ENCODE measurements around the gene PLSCR3. TPM values are rescaled to one million over a fixed set of nuclear protein-coding genes. Genes with fewer than 3 reads are reported as not detected.

The PLSCR3 gene
- total RNA-seq, 1 experiment from 2014 or later, result 31.5 TPM

- Histone ChIP-seq H4K5ac (ENCODE audit: insufficient read length, low read depth, low read length) (no peak overlapping the region), H3K9ac (ENCODE audit: extremely low read depth, insufficient read length, low read length) (no peak overlapping the region), H2BK15ac (ENCODE audit: low read depth, low read length) (no peak overlapping the region), H3K23me2 (ENCODE audit: insufficient read length, low read depth, low read length, poor library complexity, severe bottlenecking) (peaks cover 12% of the 10 kb centered on the region), H2BK20ac (ENCODE audit: low read depth, low read length, poor library complexity, severe bottlenecking) (no peak overlapping the region), H4K91ac (ENCODE audit: insufficient read length, low read depth, low read length) (no peak overlapping the region), H4K20me1 (ENCODE audit: control insufficient read depth, insufficient read depth, insufficient read length) (no peaks in the 10 kb centered on the region), H3K56ac (ENCODE audit: insufficient read length, low read depth, low read length) (no peak overlapping the region), H3K79me2 (ENCODE audit: insufficient read depth, low read length) (no peaks in the 10 kb centered on the region; the same call in 1 of the 2 replicates), H3K27ac (ENCODE audit: insufficient read length, low read depth, low read length) (no peak overlapping the region), H3K4ac (ENCODE audit: low read depth, low read length) (no peak overlapping the region), H3K14ac (ENCODE audit: insufficient read depth, low read length) (no peak overlapping the region), H2AFZ (ENCODE audit: low read length) (no peak overlapping the region), H2BK5ac (ENCODE audit: insufficient read length, low read length) (no peak overlapping the region), H4K8ac (replicated peaks; ENCODE audit: insufficient read length, low read depth, low read length) (no peak overlapping the region), H2BK12ac (ENCODE audit: insufficient read length, low read depth, low read length) (no peak overlapping the region), H3K4me1 (ENCODE audit: insufficient read depth, low read length) (0 out of 2 replicates have a peak, but pooled peaks cover 2% of the 10 kb centered on the region), H3T11ph (ENCODE audit: low read length) (no peak overlapping the region), H3K9me3 (ENCODE audit: control insufficient read depth, low read depth, low read length) (no peaks in the 10 kb centered on the region), H2AK5ac (ENCODE audit: insufficient read length, low read length) (no peak overlapping the region), H3K18ac (ENCODE audit: insufficient read length, low read depth, low read length) (no peak overlapping the region), H3K23ac (ENCODE audit: insufficient read length, low read depth, low read length) (no peak overlapping the region), H3K79me1 (ENCODE audit: insufficient read depth, low read depth, low read length, poor library complexity, severe bottlenecking) (no peaks in the 10 kb centered on the region), H2BK120ac (ENCODE audit: low read depth, low read length, poor library complexity, severe bottlenecking) (no peak overlapping the region), H3K27me3 (ENCODE audit: insufficient read depth, low read length) (no peaks in the 10 kb centered on the region), H3K4me2 (ENCODE audit: insufficient read depth, insufficient read length, low read length) (no peak overlapping the region)
- DNase-seq, result no peak
- TF ChIP-seq CTCF (conservative IDR thresholded peaks at IDR 0.05), result no peak
- no peak overlapping the region; a peak in 1 of 7 replicates for H3K27ac Mint-ChIP-seq
- peaks cover 25 to 31% of the 10 kb centered on the region in 2 experiments for H3K4me1 Mint-ChIP-seq
- H3K9me3 Mint-ChIP-seq, result no peaks in the 10 kb centered on the region
- H3K36me3 Mint-ChIP-seq (ENCODE audit: insufficient read depth in 1 of 3, low read depth in 3 of 3), result no peaks in the 10 kb centered on the region
- WGBS (ENCODE audit: extremely low coverage, insufficient read length, low lambda C conversion rate), result no CpG with 5 or more reads among the region's 9 CpGs
- peak overlapping the region in 1 of 2 experiments; percentile 47; a peak in 2 of 5 replicates for H3K4me3 Mint-ChIP-seq
- peaks cover 10% of the 10 kb centered on the region for H3K27me3 Mint-ChIP-seq (ENCODE audit: low read depth)
These were observed 40.0 kb downstream of the PLSCR3 start for GRCh38 chr17:7354262-7354843.

All from H9 (cell line).